Neuronal stem cell (in vitro differentiated cells): ENCODE data around the gene MVK.
A peak's percentile ranks its signal among the peaks of the same experiment; 100 is the strongest.

Source experiments
- DNase-seq: peaks from one replicate; pipeline ENCODE4 v3.0.0-alpha.2; 2013; ENCODE audit warnings: low spot score
- H2AFZ ChIP-seq: one replicate; pipeline ENCODE4 v1.6.1; 2013; ENCODE audit warnings: mild to moderate bottlenecking, low read length, inconsistent platforms
- H2AK5ac ChIP-seq: 2 replicates; pipeline ENCODE4 v1.6.1; 2013; ENCODE audit warnings: low read depth, mild to moderate bottlenecking, inconsistent platforms, low read length, moderate library complexity, mixed read lengths
- H2BK120ac ChIP-seq: 2 replicates; pipeline ENCODE4 v1.6.1; 2013; ENCODE audit warnings: low read depth, mild to moderate bottlenecking, inconsistent platforms, low read length, moderate library complexity, mixed read lengths
- H2BK12ac ChIP-seq: one replicate; pipeline ENCODE4 v1.6.1; 2013; ENCODE audit warnings: low read length, inconsistent platforms
- H2BK15ac ChIP-seq: 2 replicates; pipeline ENCODE4 v1.6.1; 2013; ENCODE audit warnings: mild to moderate bottlenecking, low read length, inconsistent platforms, mixed read lengths
- H2BK5ac ChIP-seq: one replicate; pipeline ENCODE4 v1.6.1; 2013; ENCODE audit warnings: inconsistent platforms, mild to moderate bottlenecking, low read length, moderate library complexity
- H3K14ac ChIP-seq: one replicate; pipeline ENCODE4 v1.6.1; 2013; ENCODE audit warnings: low read length, inconsistent platforms
- H3K18ac ChIP-seq: 2 replicates; pipeline ENCODE4 v1.6.1; 2013; ENCODE audit warnings: low read length, inconsistent platforms
- H3K23ac ChIP-seq: 2 replicates; pipeline ENCODE4 v1.6.1; 2013; ENCODE audit warnings: low read depth, mild to moderate bottlenecking, mixed read lengths, low read length, inconsistent platforms; ENCODE audit not compliant: poor library complexity
- H3K27ac ChIP-seq: replicated peaks from 3 replicates; pipeline ENCODE4 v1.5.1; 2013; ENCODE audit warnings: low read length, inconsistent platforms
- H3K27me3 ChIP-seq, 3 experiments: 2 replicates each; pipeline ENCODE4 v1.6.1; 2013; ENCODE audit warnings: low read length in 3 of 3, mild to moderate bottlenecking in 2 of 3, inconsistent platforms in 1 of 3, low read depth in 1 of 3, mixed read lengths in 1 of 3, moderate library complexity in 1 of 3; ENCODE audit not compliant: control insufficient read depth in 3 of 3, insufficient read depth in 3 of 3
- H3K36me3 ChIP-seq, 2 donors: replicated peaks in 1 of 2; 2 replicates each; pipeline ENCODE4 v1.6.1; 2013; ENCODE audit warnings: low read length in 2 of 2; ENCODE audit not compliant: control insufficient read depth in 2 of 2, insufficient read depth in 2 of 2
- H3K4ac ChIP-seq: 2 replicates; pipeline ENCODE4 v1.6.1; 2013; ENCODE audit warnings: inconsistent platforms, mild to moderate bottlenecking, low read length, moderate library complexity
- H3K4me1 ChIP-seq, 2 donors: 1 replicate in 1 of 2; 2 replicates in 1 of 2; pipeline ENCODE4 v1.6.1; 2013; ENCODE audit warnings: low read length in 2 of 2, low read depth in 1 of 2; ENCODE audit not compliant: control insufficient read depth in 2 of 2, insufficient read depth in 1 of 2
- H3K4me2 ChIP-seq: one replicate; pipeline ENCODE4 v1.6.1; 2013; ENCODE audit warnings: mild to moderate bottlenecking, low read length, inconsistent platforms; ENCODE audit not compliant: insufficient read depth, poor library complexity, severe bottlenecking
- H3K4me3 ChIP-seq, 2 donors: 2 replicates each; pipeline ENCODE4 v1.5.1; 2013; ENCODE audit warnings: low read length in 2 of 2, mild to moderate bottlenecking in 2 of 2, inconsistent platforms in 1 of 2, moderate library complexity in 1 of 2
- H3K79me1 ChIP-seq: one replicate; pipeline ENCODE4 v1.6.1; 2013; ENCODE audit warnings: low read depth, mild to moderate bottlenecking, inconsistent platforms, low read length, moderate library complexity
- H3K9ac ChIP-seq: one replicate; pipeline ENCODE4 v1.6.1; 2013; ENCODE audit warnings: mild to moderate bottlenecking, low read depth, low read length, inconsistent platforms; ENCODE audit not compliant: poor library complexity
- H3K9me3 ChIP-seq, 2 donors: replicated peaks in 1 of 2; 2 replicates each; pipeline versions ENCODE3 to v1.6.1; 2013; ENCODE audit warnings: low read length in 2 of 2, mild to moderate bottlenecking in 2 of 2, inconsistent platforms in 1 of 2, low read depth in 1 of 2, mixed read lengths in 1 of 2, moderate library complexity in 1 of 2; ENCODE audit not compliant: control insufficient read depth in 2 of 2, insufficient read depth in 1 of 2
- H4K8ac ChIP-seq: one replicate; pipeline ENCODE4 v1.6.1; 2013; ENCODE audit warnings: low read depth, mild to moderate bottlenecking, inconsistent platforms, low read length, moderate library complexity
- H4K91ac ChIP-seq: one replicate; pipeline ENCODE4 v1.6.1; 2013; ENCODE audit warnings: low read length, low read depth, mild to moderate bottlenecking, inconsistent platforms; ENCODE audit not compliant: poor library complexity
- WGBS, 2 donors: extraction: QIAGEN DNeasy Blood & Tissue Kit; methylation state at CpG; one replicate each; pipeline ENCODE4 v1.1.7; 2013; ENCODE audit warnings: missing lambda C conversion rate in 2 of 2, mixed read lengths in 1 of 2; ENCODE audit not compliant: insufficient read length in 2 of 2, insufficient replicate concordance in 1 of 2; ENCODE audit errors: extremely low coverage in 2 of 2; 5-methylcytosine and 5-hydroxymethylcytosine counted together

MVK gene

DNA sequence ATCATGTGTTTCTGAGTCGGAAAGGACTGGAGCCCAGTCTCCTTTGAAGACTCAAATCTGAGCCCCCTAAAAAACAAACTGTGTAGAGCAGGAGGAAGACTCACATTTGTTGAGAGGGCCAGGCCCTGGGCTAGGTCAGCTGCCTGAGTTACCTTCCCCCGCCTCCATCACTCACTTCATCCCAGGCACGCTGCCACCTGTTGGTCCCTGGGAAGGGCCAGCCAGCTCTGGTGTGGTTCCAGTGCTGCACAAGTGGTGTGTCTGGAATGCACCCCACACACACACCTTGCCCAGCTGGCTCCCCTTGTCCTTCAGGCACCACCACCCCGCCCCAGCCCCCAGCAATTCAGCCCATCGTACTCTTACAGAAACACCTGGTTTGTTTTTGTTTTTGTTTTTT lies 9.0 kb downstream of the MVK start:
- no peak overlapping the region for H4K91ac ChIP-seq
- H4K8ac ChIP-seq, result no peak overlapping the region
- peak overlapping the region; percentile 21 for H3K23ac ChIP-seq
- H3K27me3 ChIP-seq, result no peaks in the 10 kb centered on the region
- H3K4me1 ChIP-seq, result peaks cover 0 to 13% of the 10 kb centered on the region in 2 donors
- H3K4ac ChIP-seq, result no peak overlapping the region
- no peak overlapping the region for H2BK5ac ChIP-seq
- no peak overlapping the region for H3K4me3 ChIP-seq
- H3K18ac ChIP-seq, result no peak overlapping the region
- no peak overlapping the region for H2AK5ac ChIP-seq
- H3K9me3 ChIP-seq, result no peaks in the 10 kb centered on the region
- H3K36me3 ChIP-seq, result peaks cover 52 to 93% of the 10 kb centered on the region in 2 donors
- no peak overlapping the region for H3K14ac ChIP-seq
- H2BK15ac ChIP-seq, result no peak overlapping the region
- H3K9ac ChIP-seq, result peak overlapping the region; percentile 70
- no peak overlapping the region for H3K27ac ChIP-seq
- H3K79me1 ChIP-seq, result peaks cover 2% of the 10 kb centered on the region
- DNase-seq, result no peak
- no CpG with 5 or more reads among the region's 5 CpGs for WGBS, 2 donors
- H2BK120ac ChIP-seq, result no peak overlapping the region
- no peak overlapping the region for H2AFZ ChIP-seq
- H3K4me2 ChIP-seq, result no peak overlapping the region
- H2BK12ac ChIP-seq, result no peak overlapping the region

- Histone ChIP-seq H2BK5ac (no peak overlapping the region), H3K14ac (no peak overlapping the region), H3K4me2 (no peak overlapping the region), H2BK120ac (no peak overlapping the region), H2AFZ (no peak overlapping the region), H3K9ac (no peak overlapping the region), H3K36me3 (peaks cover 48 to 93% of the 10 kb centered on the region in 2 donors), H3K27me3 (no peaks in the 10 kb centered on the region), H3K4me3 (no peak overlapping the region), H2AK5ac (no peak overlapping the region), H3K18ac (no peak overlapping the region), H3K4me1 (peaks cover 0 to 14% of the 10 kb centered on the region in 2 donors), H2BK12ac (no peak overlapping the region), H3K9me3 (no peaks in the 10 kb centered on the region), H4K91ac (no peak overlapping the region), H3K79me1 (no peaks in the 10 kb centered on the region), H3K4ac (no peak overlapping the region), H3K23ac (no peak overlapping the region), H2BK15ac (no peak overlapping the region), H4K8ac (no peak overlapping the region), H3K27ac (no peak overlapping the region)
- no peak for DNase-seq
- no CpG with 5 or more reads among the region's 2 CpGs for WGBS, 2 donors
Measured at GRCh38 chr12:109583733-109584132, 10.1 kb downstream of the MVK start.

GRCh38 chr12:109586385-109587296 lies 13.0 kb downstream of the MVK start:
- no peak overlapping the region for H3K27ac ChIP-seq
- no peaks in the 10 kb centered on the region for H3K79me1 ChIP-seq
- no peak overlapping the region for H2BK120ac ChIP-seq
- H3K18ac ChIP-seq, result no peak overlapping the region
- H3K23ac ChIP-seq, result no peak overlapping the region
- H4K8ac ChIP-seq, result no peak overlapping the region
- H3K4me1 ChIP-seq, result peaks cover 0 to 24% of the 10 kb centered on the region in 2 donors
- H3K9ac ChIP-seq, result no peak overlapping the region
- H3K9me3 ChIP-seq, result no peaks in the 10 kb centered on the region
- H2AFZ ChIP-seq, result no peak overlapping the region
- no CpG with 5 or more reads among the region's 10 CpGs for WGBS, 2 donors
- no peak overlapping the region for H2BK12ac ChIP-seq
- no peak overlapping the region for H3K4ac ChIP-seq
- no peak overlapping the region for H3K4me3 ChIP-seq
- DNase-seq, result no peak
- peaks cover 37 to 93% of the 10 kb centered on the region in 2 donors for H3K36me3 ChIP-seq
- no peak overlapping the region for H2BK15ac ChIP-seq
- H4K91ac ChIP-seq, result no peak overlapping the region
- no peak overlapping the region for H2BK5ac ChIP-seq
- no peak overlapping the region for H3K14ac ChIP-seq
- no peak overlapping the region for H3K4me2 ChIP-seq
- no peak overlapping the region for H2AK5ac ChIP-seq
- no peaks in the 10 kb centered on the region for H3K27me3 ChIP-seq

GRCh38 chr12:109587921-109588320 lies 14.3 kb downstream of the MVK start:
- Histone ChIP-seq H3K14ac (no peak overlapping the region), H3K23ac (no peak overlapping the region), H2BK120ac (no peak overlapping the region), H3K9me3 (no peaks in the 10 kb centered on the region), H3K27me3 (no peaks in the 10 kb centered on the region), H3K79me1 (no peaks in the 10 kb centered on the region), H2BK15ac (no peak overlapping the region), H2AFZ (no peak overlapping the region), H3K27ac (no peak overlapping the region), H2AK5ac (peak overlapping the region; percentile 24), H3K9ac (no peak overlapping the region), H3K36me3 (peaks cover 39 to 93% of the 10 kb centered on the region in 2 donors), H4K91ac (no peak overlapping the region), H3K18ac (no peak overlapping the region), H2BK5ac (peak overlapping the region; percentile 27), H3K4me1 (peaks cover 0 to 24% of the 10 kb centered on the region in 2 donors), H4K8ac (no peak overlapping the region), H3K4me2 (no peak overlapping the region), H3K4ac (no peak overlapping the region), H3K4me3 (no peak overlapping the region), H2BK12ac (peak overlapping the region; percentile 18)
- WGBS, 2 donors, result no CpG with 5 or more reads among the region's 18 CpGs
- DNase-seq, result no peak
